ENCODE measurements around the gene PRKCA. TPM values are rescaled to one million over a fixed set of nuclear protein-coding genes. Genes with fewer than 3 reads are reported as not detected.

Gene PRKCA
- total and polyA plus RNA-seq, 2 experiments from 2014 or later = 6.4 to 35.4 TPM

DNA sequence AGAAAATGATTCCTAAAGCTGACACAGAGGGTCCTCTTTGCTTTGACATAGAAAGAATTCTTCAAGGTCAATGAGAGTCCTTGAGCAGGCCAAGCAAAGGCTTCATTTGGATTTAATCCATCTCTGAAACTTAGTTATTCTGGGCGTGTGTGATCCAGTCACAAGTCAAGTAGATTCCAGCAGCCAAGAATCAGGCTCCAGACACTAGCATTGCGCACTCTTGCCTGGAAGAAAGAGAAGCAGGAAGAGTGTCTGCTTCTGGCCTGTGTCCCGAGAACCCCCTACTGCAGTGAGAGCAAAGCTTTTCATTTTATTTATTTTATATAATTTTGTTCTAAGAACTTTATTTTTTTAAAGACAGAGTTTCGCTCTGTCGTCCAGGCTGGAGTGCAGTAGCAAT lies 444.3 kb downstream of the PRKCA start:
- ATAC-seq (no peak), DNase-seq (ENCODE audit: low spot score) (no peak)
- H3K79me2 ChIP-seq (replicated peaks; ENCODE audit: insufficient read depth) = no peaks in the 10 kb centered on the region
- no peaks in the 10 kb centered on the region; the same call in 2 of the 3 replicates for H3K36me3 Mint-ChIP-seq (ENCODE audit: low read depth)
- H3K9me2 ChIP-seq (ENCODE audit: insufficient read depth) = no peaks in the 10 kb centered on the region
- H3K27me3 Mint-ChIP-seq (ENCODE audit: insufficient read depth, low read depth, poor library complexity) = peaks cover 9% of the 10 kb centered on the region
- H3K36me3 ChIP-seq (ENCODE audit: insufficient read depth) = no peaks in the 10 kb centered on the region
- no peaks in the 10 kb centered on the region for H3K27me3 ChIP-seq (ENCODE audit: insufficient read depth)
- H3K4me3 ChIP-seq = no peak overlapping the region
- no peak overlapping the region for H3K27ac ChIP-seq (ENCODE audit: low read depth)
- no peak overlapping the region for H3K27ac Mint-ChIP-seq
- H3K4me1 Mint-ChIP-seq = peaks cover 9% of the 10 kb centered on the region
- H3K9me3 Mint-ChIP-seq = no peaks in the 10 kb centered on the region
- TF ChIP-seq NANOG (IDR thresholded peaks at IDR 0.05; ENCODE audit: borderline replicate concordance) = no peak
- TF ChIP-seq, protein P1, sequence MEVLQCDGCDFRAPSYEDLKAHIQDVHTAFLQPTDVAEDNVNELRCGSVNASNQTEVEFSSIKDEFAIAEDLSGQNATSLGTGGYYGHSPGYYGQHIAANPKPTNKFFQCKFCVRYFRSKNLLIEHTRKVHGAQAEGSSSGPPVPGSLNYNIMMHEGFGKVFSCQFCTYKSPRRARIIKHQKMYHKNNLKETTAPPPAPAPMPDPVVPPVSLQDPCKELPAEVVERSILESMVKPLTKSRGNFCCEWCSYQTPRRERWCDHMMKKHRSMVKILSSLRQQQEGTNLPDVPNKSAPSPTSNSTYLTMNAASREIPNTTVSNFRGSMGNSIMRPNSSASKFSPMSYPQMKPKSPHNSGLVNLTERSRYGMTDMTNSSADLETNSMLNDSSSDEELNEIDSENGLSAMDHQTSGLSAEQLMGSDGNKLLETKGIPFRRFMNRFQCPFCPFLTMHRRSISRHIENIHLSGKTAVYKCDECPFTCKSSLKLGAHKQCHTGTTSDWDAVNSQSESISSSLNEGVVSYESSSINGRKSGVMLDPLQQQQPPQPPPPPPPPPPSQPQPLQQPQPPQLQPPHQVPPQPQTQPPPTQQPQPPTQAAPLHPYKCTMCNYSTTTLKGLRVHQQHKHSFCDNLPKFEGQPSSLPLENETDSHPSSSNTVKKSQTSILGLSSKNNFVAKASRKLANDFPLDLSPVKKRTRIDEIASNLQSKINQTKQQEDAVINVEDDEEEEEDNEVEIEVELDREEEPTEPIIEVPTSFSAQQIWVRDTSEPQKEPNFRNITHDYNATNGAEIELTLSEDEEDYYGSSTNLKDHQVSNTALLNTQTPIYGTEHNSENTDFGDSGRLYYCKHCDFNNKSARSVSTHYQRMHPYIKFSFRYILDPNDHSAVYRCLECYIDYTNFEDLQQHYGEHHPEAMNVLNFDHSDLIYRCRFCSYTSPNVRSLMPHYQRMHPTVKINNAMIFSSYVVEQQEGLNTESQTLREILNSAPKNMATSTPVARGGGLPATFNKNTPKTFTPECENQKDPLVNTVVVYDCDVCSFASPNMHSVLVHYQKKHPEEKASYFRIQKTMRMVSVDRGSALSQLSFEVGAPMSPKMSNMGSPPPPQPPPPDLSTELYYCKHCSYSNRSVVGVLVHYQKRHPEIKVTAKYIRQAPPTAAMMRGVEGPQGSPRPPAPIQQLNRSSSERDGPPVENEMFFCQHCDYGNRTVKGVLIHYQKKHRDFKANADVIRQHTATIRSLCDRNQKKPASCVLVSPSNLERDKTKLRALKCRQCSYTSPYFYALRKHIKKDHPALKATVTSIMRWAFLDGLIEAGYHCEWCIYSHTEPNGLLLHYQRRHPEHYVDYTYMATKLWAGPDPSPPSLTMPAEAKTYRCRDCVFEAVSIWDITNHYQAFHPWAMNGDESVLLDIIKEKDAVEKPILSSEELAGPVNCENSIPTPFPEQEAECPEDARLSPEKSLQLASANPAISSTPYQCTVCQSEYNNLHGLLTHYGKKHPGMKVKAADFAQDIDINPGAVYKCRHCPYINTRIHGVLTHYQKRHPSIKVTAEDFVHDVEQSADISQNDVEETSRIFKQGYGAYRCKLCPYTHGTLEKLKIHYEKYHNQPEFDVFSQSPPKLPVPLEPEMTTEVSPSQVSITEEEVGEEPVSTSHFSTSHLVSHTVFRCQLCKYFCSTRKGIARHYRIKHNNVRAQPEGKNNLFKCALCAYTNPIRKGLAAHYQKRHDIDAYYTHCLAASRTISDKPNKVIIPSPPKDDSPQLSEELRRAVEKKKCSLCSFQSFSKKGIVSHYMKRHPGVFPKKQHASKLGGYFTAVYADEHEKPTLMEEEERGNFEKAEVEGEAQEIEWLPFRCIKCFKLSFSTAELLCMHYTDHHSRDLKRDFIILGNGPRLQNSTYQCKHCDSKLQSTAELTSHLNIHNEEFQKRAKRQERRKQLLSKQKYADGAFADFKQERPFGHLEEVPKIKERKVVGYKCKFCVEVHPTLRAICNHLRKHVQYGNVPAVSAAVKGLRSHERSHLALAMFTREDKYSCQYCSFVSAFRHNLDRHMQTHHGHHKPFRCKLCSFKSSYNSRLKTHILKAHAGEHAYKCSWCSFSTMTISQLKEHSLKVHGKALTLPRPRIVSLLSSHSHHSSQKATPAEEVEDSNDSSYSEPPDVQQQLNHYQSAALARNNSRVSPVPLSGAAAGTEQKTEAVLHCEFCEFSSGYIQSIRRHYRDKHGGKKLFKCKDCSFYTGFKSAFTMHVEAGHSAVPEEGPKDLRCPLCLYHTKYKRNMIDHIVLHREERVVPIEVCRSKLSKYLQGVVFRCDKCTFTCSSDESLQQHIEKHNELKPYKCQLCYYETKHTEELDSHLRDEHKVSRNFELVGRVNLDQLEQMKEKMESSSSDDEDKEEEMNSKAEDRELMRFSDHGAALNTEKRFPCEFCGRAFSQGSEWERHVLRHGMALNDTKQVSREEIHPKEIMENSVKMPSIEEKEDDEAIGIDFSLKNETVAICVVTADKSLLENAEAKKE (CRISPR knock-in tag; IDR thresholded peaks at IDR 0.05) = no peak
- TF ChIP-seq STAT1 (IDR thresholded peaks at IDR 0.05; ENCODE audit: unreplicated experiment) = no peak
- no peak for TF ChIP-seq ZNF331 (CRISPR knock-in tag; IDR thresholded peaks at IDR 0.05; ENCODE audit: low read depth)
- TF ChIP-seq CREB1 (CRISPR knock-in tag; IDR thresholded peaks at IDR 0.05; ENCODE audit: low read depth) = no peak
- TF ChIP-seq, protein P2, sequence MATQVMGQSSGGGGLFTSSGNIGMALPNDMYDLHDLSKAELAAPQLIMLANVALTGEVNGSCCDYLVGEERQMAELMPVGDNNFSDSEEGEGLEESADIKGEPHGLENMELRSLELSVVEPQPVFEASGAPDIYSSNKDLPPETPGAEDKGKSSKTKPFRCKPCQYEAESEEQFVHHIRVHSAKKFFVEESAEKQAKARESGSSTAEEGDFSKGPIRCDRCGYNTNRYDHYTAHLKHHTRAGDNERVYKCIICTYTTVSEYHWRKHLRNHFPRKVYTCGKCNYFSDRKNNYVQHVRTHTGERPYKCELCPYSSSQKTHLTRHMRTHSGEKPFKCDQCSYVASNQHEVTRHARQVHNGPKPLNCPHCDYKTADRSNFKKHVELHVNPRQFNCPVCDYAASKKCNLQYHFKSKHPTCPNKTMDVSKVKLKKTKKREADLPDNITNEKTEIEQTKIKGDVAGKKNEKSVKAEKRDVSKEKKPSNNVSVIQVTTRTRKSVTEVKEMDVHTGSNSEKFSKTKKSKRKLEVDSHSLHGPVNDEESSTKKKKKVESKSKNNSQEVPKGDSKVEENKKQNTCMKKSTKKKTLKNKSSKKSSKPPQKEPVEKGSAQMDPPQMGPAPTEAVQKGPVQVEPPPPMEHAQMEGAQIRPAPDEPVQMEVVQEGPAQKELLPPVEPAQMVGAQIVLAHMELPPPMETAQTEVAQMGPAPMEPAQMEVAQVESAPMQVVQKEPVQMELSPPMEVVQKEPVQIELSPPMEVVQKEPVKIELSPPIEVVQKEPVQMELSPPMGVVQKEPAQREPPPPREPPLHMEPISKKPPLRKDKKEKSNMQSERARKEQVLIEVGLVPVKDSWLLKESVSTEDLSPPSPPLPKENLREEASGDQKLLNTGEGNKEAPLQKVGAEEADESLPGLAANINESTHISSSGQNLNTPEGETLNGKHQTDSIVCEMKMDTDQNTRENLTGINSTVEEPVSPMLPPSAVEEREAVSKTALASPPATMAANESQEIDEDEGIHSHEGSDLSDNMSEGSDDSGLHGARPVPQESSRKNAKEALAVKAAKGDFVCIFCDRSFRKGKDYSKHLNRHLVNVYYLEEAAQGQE (IDR thresholded peaks at IDR 0.05; ENCODE audit: unreplicated experiment) = no peak
- TF ChIP-seq JUNB (IDR thresholded peaks at IDR 0.05; ENCODE audit: unreplicated experiment) = no peak
- no peak for TF ChIP-seq ZNF114 (CRISPR knock-in tag; IDR thresholded peaks at IDR 0.05)
- no peak for TF ChIP-seq EZH2 (IDR thresholded peaks at IDR 0.05; ENCODE audit: low read depth, unreplicated experiment)
- TF ChIP-seq POLR2AphosphoS5 (IDR thresholded peaks at IDR 0.05; ENCODE audit: low read depth) = no peak
- TF ChIP-seq, protein P3, sequence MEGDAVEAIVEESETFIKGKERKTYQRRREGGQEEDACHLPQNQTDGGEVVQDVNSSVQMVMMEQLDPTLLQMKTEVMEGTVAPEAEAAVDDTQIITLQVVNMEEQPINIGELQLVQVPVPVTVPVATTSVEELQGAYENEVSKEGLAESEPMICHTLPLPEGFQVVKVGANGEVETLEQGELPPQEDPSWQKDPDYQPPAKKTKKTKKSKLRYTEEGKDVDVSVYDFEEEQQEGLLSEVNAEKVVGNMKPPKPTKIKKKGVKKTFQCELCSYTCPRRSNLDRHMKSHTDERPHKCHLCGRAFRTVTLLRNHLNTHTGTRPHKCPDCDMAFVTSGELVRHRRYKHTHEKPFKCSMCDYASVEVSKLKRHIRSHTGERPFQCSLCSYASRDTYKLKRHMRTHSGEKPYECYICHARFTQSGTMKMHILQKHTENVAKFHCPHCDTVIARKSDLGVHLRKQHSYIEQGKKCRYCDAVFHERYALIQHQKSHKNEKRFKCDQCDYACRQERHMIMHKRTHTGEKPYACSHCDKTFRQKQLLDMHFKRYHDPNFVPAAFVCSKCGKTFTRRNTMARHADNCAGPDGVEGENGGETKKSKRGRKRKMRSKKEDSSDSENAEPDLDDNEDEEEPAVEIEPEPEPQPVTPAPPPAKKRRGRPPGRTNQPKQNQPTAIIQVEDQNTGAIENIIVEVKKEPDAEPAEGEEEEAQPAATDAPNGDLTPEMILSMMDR (conservative IDR thresholded peaks at IDR 0.05; ENCODE audit: low read depth in 2 of 2) = no peak
- TF ChIP-seq, protein P4, sequence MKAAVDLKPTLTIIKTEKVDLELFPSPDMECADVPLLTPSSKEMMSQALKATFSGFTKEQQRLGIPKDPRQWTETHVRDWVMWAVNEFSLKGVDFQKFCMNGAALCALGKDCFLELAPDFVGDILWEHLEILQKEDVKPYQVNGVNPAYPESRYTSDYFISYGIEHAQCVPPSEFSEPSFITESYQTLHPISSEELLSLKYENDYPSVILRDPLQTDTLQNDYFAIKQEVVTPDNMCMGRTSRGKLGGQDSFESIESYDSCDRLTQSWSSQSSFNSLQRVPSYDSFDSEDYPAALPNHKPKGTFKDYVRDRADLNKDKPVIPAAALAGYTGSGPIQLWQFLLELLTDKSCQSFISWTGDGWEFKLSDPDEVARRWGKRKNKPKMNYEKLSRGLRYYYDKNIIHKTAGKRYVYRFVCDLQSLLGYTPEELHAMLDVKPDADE (IDR thresholded peaks at IDR 0.05) = no peak
- TF ChIP-seq EZH2phosphoT487 (IDR thresholded peaks at IDR 0.05; ENCODE audit: unreplicated experiment) = no peak
- no peak overlapping the region for H2AFZ ChIP-seq
- no peak overlapping the region for H3K4me2 ChIP-seq
- H4K20me1 ChIP-seq (replicated peaks; ENCODE audit: insufficient read depth) = no peaks in the 10 kb centered on the region
- no peak overlapping the region for H3K4me3 Mint-ChIP-seq
- H3K4me1 ChIP-seq (ENCODE audit: insufficient read depth) = peaks cover 5% of the 10 kb centered on the region; the same call in 1 of the 2 replicates
- H3F3A ChIP-seq (replicated peaks; ENCODE audit: low read depth) = no peaks in the 10 kb centered on the region
